ENCODE measurements around the gene SGPP2. TPM values are rescaled to one million over a fixed set of nuclear protein-coding genes. Genes with fewer than 3 reads are reported as not detected.

Gene SGPP2
- polyA plus RNA-seq, 1 experiment: not detected

- no peak for TF ChIP-seq CTCF (IDR thresholded peaks at IDR 0.05; ENCODE audit: low read depth, low read length)
- no peaks in the 10 kb centered on the region for H3K27me3 ChIP-seq (ENCODE audit: control insufficient read depth, insufficient read depth, low read length)
- CTCF ChIA-PET: no interaction called here
- POLR2A ChIA-PET: no interaction called here
- H3K4me3 ChIP-seq (ENCODE audit: low read depth, low read length): no peak overlapping the region
- no peaks in the 10 kb centered on the region for H3K9me3 ChIP-seq (ENCODE audit: control insufficient read depth, insufficient read depth, low read length)
- no peak overlapping the region for H3K27ac ChIP-seq (ENCODE audit: low read depth, low read length)
- DNase-seq (ENCODE audit: low read depth, low spot score): no peak
These were observed 25.7 kb downstream of the SGPP2 start for GRCh38 chr2:222450021-222450420.

GRCh38 chr2:222451224-222451674 lies 26.9 kb downstream of the SGPP2 start:
- ChIA-PET CTCF (interaction anchor here (0.7 kb wide), 1 partner anchor 12 kb away, joined by 3 read pairs; no protein-coding TSS in a partner anchor), POLR2A (no interaction called here)
- H3K27me3 ChIP-seq (ENCODE audit: control insufficient read depth, insufficient read depth, low read length): no peaks in the 10 kb centered on the region
- H3K4me3 ChIP-seq (ENCODE audit: low read depth, low read length): no peak overlapping the region
- no peaks in the 10 kb centered on the region for H3K9me3 ChIP-seq (ENCODE audit: control insufficient read depth, insufficient read depth, low read length)
- DNase-seq (ENCODE audit: low read depth, low spot score): no peak
- TF ChIP-seq CTCF (IDR thresholded peaks at IDR 0.05; ENCODE audit: low read depth, low read length): no peak
- H3K27ac ChIP-seq (ENCODE audit: low read depth, low read length): no peak overlapping the region

GRCh38 chr2:222452422-222452950 lies 28.1 kb downstream of the SGPP2 start:
- Histone ChIP-seq H3K9me3 (ENCODE audit: control insufficient read depth, insufficient read depth, low read length) (no peaks in the 10 kb centered on the region), H3K27me3 (ENCODE audit: control insufficient read depth, insufficient read depth, low read length) (no peaks in the 10 kb centered on the region), H3K27ac (ENCODE audit: low read depth, low read length) (no peak overlapping the region), H3K4me3 (ENCODE audit: low read depth, low read length) (no peak overlapping the region)
- CTCF ChIA-PET: no interaction called here
- no peak for DNase-seq (ENCODE audit: low read depth, low spot score)
- TF ChIP-seq CTCF (IDR thresholded peaks at IDR 0.05; ENCODE audit: low read depth, low read length): no peak
- POLR2A ChIA-PET: no interaction called here

GRCh38 chr2:222456479-222457077 lies 32.2 kb downstream of the SGPP2 start:
- DNase-seq (ENCODE audit: low read depth, low spot score): no peak
- H3K4me3 ChIP-seq (ENCODE audit: low read depth, low read length): no peak overlapping the region
- H3K27ac ChIP-seq (ENCODE audit: low read depth, low read length): no peak overlapping the region
- POLR2A ChIA-PET: no interaction called here
- CTCF ChIA-PET: no interaction called here
- TF ChIP-seq CTCF (IDR thresholded peaks at IDR 0.05; ENCODE audit: low read depth, low read length): no peak
- no peaks in the 10 kb centered on the region for H3K27me3 ChIP-seq (ENCODE audit: control insufficient read depth, insufficient read depth, low read length)
- H3K9me3 ChIP-seq (ENCODE audit: control insufficient read depth, insufficient read depth, low read length): no peaks in the 10 kb centered on the region; the same call in 1 of the 2 replicates

GRCh38 chr2:222459983-222460382 lies 35.6 kb downstream of the SGPP2 start:
- H3K27me3 ChIP-seq (ENCODE audit: control insufficient read depth, insufficient read depth, low read length): peaks cover 2% of the 10 kb centered on the region
- no peak overlapping the region for H3K27ac ChIP-seq (ENCODE audit: low read depth, low read length)
- no peaks in the 10 kb centered on the region; the same call in 1 of the 2 replicates for H3K9me3 ChIP-seq (ENCODE audit: control insufficient read depth, insufficient read depth, low read length)
- ChIA-PET POLR2A (no interaction called here), CTCF (no interaction called here)
- H3K4me3 ChIP-seq (ENCODE audit: low read depth, low read length): no peak overlapping the region
- TF ChIP-seq CTCF (IDR thresholded peaks at IDR 0.05; ENCODE audit: low read depth, low read length): no peak
- DNase-seq (ENCODE audit: low read depth, low spot score): no peak

Measured in AG04450 (cell line).